BJ (cell line): ENCODE data around the gene CA10. TPM values are rescaled to one million over a fixed set of nuclear protein-coding genes. Genes with fewer than 3 reads are reported as not detected.

ENCODE experiments used
- CTCF ChIA-PET: fragments of 350-600 bp; formaldehyde crosslinking; extraction: SDS; loops from one replicate; lab custom pipeline; 2021; ENCODE audit warnings: antibody characterized with exemption, inconsistent platforms; lab: Yijun Ruan, JAX
- POLR2A ChIA-PET: fragments of 300-600 bp; sonication (Branson Sonifier 250); formaldehyde crosslinking; extraction: SDS; loops from one replicate; lab custom pipeline; 2021; ENCODE audit warnings: antibody characterized with exemption; lab: Charles Lee
- DNase-seq: peaks from one replicate; pipeline ENCODE4 v3.0.0-alpha.2; 2011; ENCODE audit warnings: low read depth
- H3K27me3 ChIP-seq: 2 replicates; pipeline ENCODE4 v1.6.0; 2011; ENCODE audit warnings: low read length; ENCODE audit not compliant: control insufficient read depth, insufficient read depth
- H3K36me3 ChIP-seq: 2 replicates; pipeline ENCODE4 v1.5.1; 2011; ENCODE audit warnings: low read length; ENCODE audit not compliant: control insufficient read depth, insufficient read depth
- H3K4me3 ChIP-seq: 2 replicates; pipeline ENCODE4 v1.5.1; 2011; ENCODE audit warnings: low read depth, mild to moderate bottlenecking, control low read depth, low read length
- CTCF ChIP-seq: IDR thresholded peaks from 2 replicates; pipeline ENCODE4 v1.5.1; 2011; ENCODE audit warnings: low read depth, mild to moderate bottlenecking, control low read depth, inconsistent platforms, low read length, moderate library complexity; ENCODE audit not compliant: insufficient read depth
- polyA plus RNA-seq: library from polyadenylated mRNA; depleted of rRNA; stranded (reverse); fragments of >200 nt; gene quantifications from 2 replicates; pipeline ENCODE4 v1.2.3, GENCODE V29; 2011

The CA10 gene
- polyA plus RNA-seq, 1 experiment: not detected

- ChIA-PET CTCF (no interaction called here), POLR2A (no interaction called here)
- no peaks in the 10 kb centered on the region for H3K27me3 ChIP-seq
- H3K4me3 ChIP-seq: no peak overlapping the region
- no peak for TF ChIP-seq CTCF
- no peak for DNase-seq
- H3K36me3 ChIP-seq: no peaks in the 10 kb centered on the region
Measured at GRCh38 chr17:51725185-51725584, 433.3 kb downstream of the CA10 start.

- CTCF ChIA-PET: no interaction called here
- no peak for DNase-seq
- POLR2A ChIA-PET: no interaction called here
- no peak for TF ChIP-seq CTCF
- Histone ChIP-seq H3K36me3 (no peaks in the 10 kb centered on the region), H3K4me3 (no peak overlapping the region), H3K27me3 (no peaks in the 10 kb centered on the region)
Measured at GRCh38 chr17:51724043-51724580, 434.4 kb downstream of the CA10 start.

- no peak overlapping the region for H3K4me3 ChIP-seq
- no peak for TF ChIP-seq CTCF
- ChIA-PET CTCF (no interaction called here), POLR2A (no interaction called here)
- no peaks in the 10 kb centered on the region for H3K27me3 ChIP-seq
- no peaks in the 10 kb centered on the region for H3K36me3 ChIP-seq
- DNase-seq: no peak
Measured at GRCh38 chr17:51722994-51723393, 435.5 kb downstream of the CA10 start.

- Histone ChIP-seq H3K36me3 (no peaks in the 10 kb centered on the region), H3K4me3 (no peak overlapping the region), H3K27me3 (no peaks in the 10 kb centered on the region)
- TF ChIP-seq CTCF: no peak
- ChIA-PET CTCF (no interaction called here), POLR2A (no interaction called here)
- no peak for DNase-seq
Measured at GRCh38 chr17:51721730-51722129, 436.8 kb downstream of the CA10 start.

GRCh38 chr17:51720439-51720838 is 438.1 kb downstream of the CA10 start:
- CTCF ChIA-PET: no interaction called here
- no peak overlapping the region for H3K4me3 ChIP-seq
- no peak for TF ChIP-seq CTCF
- no peaks in the 10 kb centered on the region for H3K27me3 ChIP-seq
- POLR2A ChIA-PET: no interaction called here
- no peaks in the 10 kb centered on the region for H3K36me3 ChIP-seq
- DNase-seq: no peak
